Right cardiac atrium (tissue), 5 donors: ENCODE data around the gene RTN4RL1. TPM values are rescaled to one million over a fixed set of nuclear protein-coding genes. Genes with fewer than 3 reads are reported as not detected.

Source experiments
- ATAC-seq, 2 donors: fragments of 200-7000 bp; cut with Tn5 transposase; one replicate each; pipeline versions ENCODE4 v1.8.0 to v1.9.1; 2020; ENCODE audit warnings: moderate library complexity in 2 of 2, mild to moderate bottlenecking in 1 of 2
- DNase-seq, 3 donors: peaks; one replicate each; pipeline ENCODE4 v3.0.0-alpha.2; 2020
- H3K27ac ChIP-seq: one replicate; pipeline ENCODE4 v1.5.1; 2013; ENCODE audit warnings: mild to moderate bottlenecking, low read length, control low read depth, moderate library complexity
- H3K27me3 ChIP-seq: one replicate; pipeline ENCODE4 v1.6.1; 2013; ENCODE audit not compliant: control insufficient read depth, insufficient read depth
- H3K4me1 ChIP-seq: one replicate; pipeline ENCODE4 v1.6.1; 2013; ENCODE audit warnings: low read length; ENCODE audit not compliant: control insufficient read depth, insufficient read depth
- H3K4me3 ChIP-seq: one replicate; pipeline ENCODE4 v1.5.1; 2013; ENCODE audit warnings: low read length, control low read depth
- H3K9me3 ChIP-seq: one replicate; pipeline ENCODE4 v1.6.1; 2013; ENCODE audit warnings: low read length; ENCODE audit not compliant: control insufficient read depth
- WGBS: extraction: QIAGEN DNeasy Blood & Tissue Kit; methylation state at CpG from one replicate; pipeline ENCODE4 v1.1.7; 2013; 5-methylcytosine and 5-hydroxymethylcytosine counted together
- intact Hi-C, 4 donors: fragments of 100-400 bp; cut with DNase I; formaldehyde crosslinking; loops; one replicate each; pipeline versions ENCODE4 v1.11.0 to v1.14.0; 2022 to 2023
- polyA plus RNA-seq: library from polyadenylated mRNA; stranded (reverse); fragments of 200-250 nt; gene quantifications from one replicate; pipeline ENCODE4 v1.2.3, GENCODE V29; 2013
- total RNA-seq, 4 donors: library from RNA; stranded (reverse); fragmentation: NEBNext Ultra II Directional; extraction: Animal tissue kit (Norgen Biotek cat#: 25700); gene quantifications; one replicate each; pipeline ENCODE4 v1.2.1, GENCODE V29; 2021
- donor health status: healthy with polysubstance abuse.
- donor health status: DM: no; HTN: yes; CAD: no.
- donor health status: DM: no; HTN: no; CAD: no.
- donor health status: DM: no; HTN: yes; CAD: no; lungs with severe emphysema.
- donor health status: DM: yes; HTN: yes; CAD: no.

Gene RTN4RL1
- total and polyA plus RNA-seq, 5 donors = 3.9 to 5.7 (median 4.4) TPM

DNA sequence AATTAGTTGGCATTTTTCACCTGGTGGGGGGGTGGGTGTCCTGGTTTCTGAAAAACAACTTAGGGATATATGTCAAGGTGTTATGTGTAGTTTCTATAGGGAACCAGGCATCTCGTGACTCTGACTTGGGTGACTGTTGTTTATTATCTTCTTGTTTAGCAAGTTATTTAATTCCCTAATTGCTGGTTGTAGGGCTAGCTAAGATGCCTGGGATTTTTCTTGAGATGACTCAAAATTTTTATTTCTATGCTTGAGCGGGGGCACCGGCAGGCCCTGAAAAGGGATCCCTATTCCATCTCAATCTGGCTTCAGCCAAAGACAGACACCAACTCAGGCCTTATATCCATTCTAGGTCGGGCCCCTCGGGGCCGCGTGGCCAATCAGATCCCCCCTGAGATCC lies 8.0 kb upstream of the RTN4RL1 start:
- Histone ChIP-seq H3K27ac (no peak overlapping the region), H3K4me3 (no peak overlapping the region), H3K4me1 (peaks cover 2% of the 10 kb centered on the region), H3K27me3 (no peaks in the 10 kb centered on the region), H3K9me3 (no peaks in the 10 kb centered on the region)
- WGBS = 93% methylated on average over 7 of the region's 7 CpGs
- DNase-seq = peak in 1 of 3 donors; percentile 33
- intact Hi-C loops = no loop called here
- no peak for ATAC-seq

DNA sequence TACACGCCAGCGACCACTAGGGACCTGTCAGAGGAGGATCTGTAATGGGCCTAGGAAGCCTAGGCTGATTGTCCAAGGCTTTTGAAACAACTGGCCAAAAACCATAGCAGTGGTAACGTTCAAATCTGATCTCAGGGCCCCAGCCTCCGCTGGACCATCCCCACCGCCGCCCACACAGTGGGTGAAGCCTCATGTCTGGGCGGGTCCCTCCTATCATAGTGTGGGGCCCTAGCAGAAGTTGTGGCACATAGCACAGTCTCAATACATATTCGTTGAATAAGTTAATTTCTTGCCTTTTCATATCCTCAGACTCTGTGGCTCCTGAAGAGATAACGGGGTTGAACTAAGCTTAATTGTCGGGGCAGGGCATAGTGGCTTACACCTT lies 5.6 kb upstream of the RTN4RL1 start:
- peaks cover 2% of the 10 kb centered on the region for H3K4me1 ChIP-seq
- 20% methylated on average over 10 of the region's 10 CpGs for WGBS
- peak overlapping the region; percentile 67 for H3K4me3 ChIP-seq
- ATAC-seq (no peak), DNase-seq (peak in 1 of 3 donors; percentile 51)
- H3K27me3 ChIP-seq = no peaks in the 10 kb centered on the region
- H3K27ac ChIP-seq = no peak overlapping the region
- intact Hi-C loops = no loop called here
- no peaks in the 10 kb centered on the region for H3K9me3 ChIP-seq

DNA sequence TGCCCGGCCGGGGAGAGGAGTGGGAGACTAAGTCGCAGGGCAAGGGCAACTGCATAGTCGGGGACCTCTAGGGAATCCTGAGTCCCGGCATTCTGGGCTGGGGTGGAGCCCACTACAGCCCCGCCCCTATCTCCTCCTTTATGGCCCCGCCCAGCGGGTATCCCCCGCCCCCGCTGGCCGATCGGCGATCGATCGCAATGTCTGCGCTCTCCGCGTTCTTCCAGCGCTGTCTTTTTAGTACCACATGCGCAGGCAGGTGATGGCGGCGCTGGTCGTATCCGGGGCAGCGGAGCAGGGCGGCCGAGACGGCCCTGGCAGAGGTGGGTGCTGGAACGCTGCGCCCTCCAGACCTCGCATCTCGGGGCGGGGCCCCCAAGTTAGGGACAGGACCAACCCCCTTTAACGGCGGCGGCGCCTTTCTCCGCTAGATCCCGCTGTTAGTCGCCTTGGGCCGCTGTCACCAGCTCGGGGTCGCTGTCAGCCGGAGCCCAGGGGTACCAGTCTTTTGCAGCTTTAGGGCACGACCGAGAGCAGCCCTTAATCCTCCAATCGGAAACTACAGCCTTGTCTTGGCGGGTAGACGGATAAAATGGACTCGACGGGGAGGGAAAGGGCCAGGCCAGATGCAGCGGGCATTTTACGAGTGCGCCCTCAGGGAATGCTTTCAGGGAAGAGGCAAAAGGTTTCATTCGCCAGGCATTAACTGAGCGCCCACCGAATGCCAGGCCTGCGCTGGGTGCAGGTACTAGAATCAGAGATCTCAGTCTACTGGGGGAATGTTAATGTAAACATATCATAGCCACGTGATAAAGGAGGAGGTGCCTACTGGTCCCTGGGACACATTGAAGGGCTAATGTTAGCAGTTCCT lies 5.0 kb upstream of the RTN4RL1 start, which contains the start of gene DPH1:
Gene DPH1, plus strand, starts transcription at position 243 of the 868 bp plus-strand sequence. Its CDS starts 17 bp downstream, at position 260.
- 1% methylated on average over 59 of the region's 59 CpGs for WGBS
- peak within 1 kb of the TSS; percentile 67 for H3K4me3 ChIP-seq
- intact Hi-C loops = loop anchor here in 2 of 4 donors (2.0 to 10.0 kb wide), 3 partner anchors 55 to 458 kb away; no protein-coding TSS in a partner anchor

DNA sequence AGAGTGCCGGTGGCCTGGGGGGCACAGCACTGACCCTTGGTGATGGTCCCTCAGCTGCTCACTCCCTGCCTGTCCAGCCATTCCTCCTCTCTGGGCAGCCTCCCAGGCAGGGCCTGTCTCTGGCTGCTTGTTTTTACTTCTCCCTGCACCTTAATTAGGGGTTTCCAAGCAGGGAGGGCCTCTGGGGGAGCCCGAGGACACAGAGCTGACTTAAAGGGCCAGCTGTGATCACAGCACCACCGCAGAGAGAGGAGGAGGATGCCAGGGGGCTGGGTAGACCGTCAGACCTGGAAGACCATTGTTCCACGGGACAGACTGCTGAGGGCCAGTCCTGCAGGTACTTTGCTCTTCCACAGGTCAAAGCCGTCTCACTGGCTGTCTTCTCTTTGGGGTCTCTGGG lies 3.6 kb upstream of the RTN4RL1 start:
- H3K27ac ChIP-seq = no peak overlapping the region
- no peaks in the 10 kb centered on the region for H3K27me3 ChIP-seq
- no peak for ATAC-seq
- peaks cover 2% of the 10 kb centered on the region for H3K4me1 ChIP-seq
- H3K4me3 ChIP-seq = no peak overlapping the region
- DNase-seq = peak in 1 of 3 donors; percentile 42
- no peaks in the 10 kb centered on the region for H3K9me3 ChIP-seq
- WGBS = 49% methylated on average over 6 of the region's 6 CpGs
- intact Hi-C loops = loop anchor here in 2 of 4 donors (2.0 to 10.0 kb wide), 3 partner anchors 54 to 456 kb away; no protein-coding TSS in a partner anchor

More for the DNA sequence above, 5.0 kb upstream of the RTN4RL1 start, which contains the start of gene DPH1:
- H3K4me1 ChIP-seq = peaks cover 2% of the 10 kb centered on the region
- peak; percentile 91 to 96 (median 96) for DNase-seq
- no peaks in the 10 kb centered on the region for H3K9me3 ChIP-seq
- H3K27me3 ChIP-seq = no peaks in the 10 kb centered on the region
- peak; percentile 87 to 90 for ATAC-seq
- peak within 1 kb of the TSS; percentile 17 for H3K27ac ChIP-seq

DNA sequence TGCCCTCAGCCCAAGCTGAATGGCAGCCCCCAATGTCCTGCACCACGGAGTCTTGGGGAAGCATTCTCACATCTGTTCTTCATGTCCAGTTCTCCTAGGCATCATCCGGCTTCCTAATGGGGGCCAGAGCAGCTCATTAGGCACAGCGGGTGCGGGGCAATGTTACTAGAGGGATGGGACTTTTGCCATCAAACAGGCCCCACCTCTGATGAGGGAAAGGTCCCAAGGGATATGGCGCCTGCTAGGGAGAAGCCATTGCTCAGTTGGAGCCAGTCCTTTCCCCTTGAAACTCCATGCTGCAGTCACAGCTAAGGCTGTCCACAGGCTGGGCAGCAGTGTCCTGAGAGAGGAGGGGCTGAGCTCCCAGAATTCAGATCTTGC lies 3.1 kb upstream of the RTN4RL1 start:
- Histone ChIP-seq H3K27me3 (no peaks in the 10 kb centered on the region), H3K4me3 (no peak overlapping the region), H3K4me1 (peaks cover 2% of the 10 kb centered on the region), H3K27ac (no peak overlapping the region), H3K9me3 (no peaks in the 10 kb centered on the region)
- no peak for ATAC-seq
- intact Hi-C loops = loop anchor here in 2 of 4 donors (2.0 to 10.0 kb wide), 3 partner anchors 53 to 456 kb away; no protein-coding TSS in a partner anchor
- no peak for DNase-seq
- WGBS = 68% methylated on average over 5 of the region's 5 CpGs

DNA sequence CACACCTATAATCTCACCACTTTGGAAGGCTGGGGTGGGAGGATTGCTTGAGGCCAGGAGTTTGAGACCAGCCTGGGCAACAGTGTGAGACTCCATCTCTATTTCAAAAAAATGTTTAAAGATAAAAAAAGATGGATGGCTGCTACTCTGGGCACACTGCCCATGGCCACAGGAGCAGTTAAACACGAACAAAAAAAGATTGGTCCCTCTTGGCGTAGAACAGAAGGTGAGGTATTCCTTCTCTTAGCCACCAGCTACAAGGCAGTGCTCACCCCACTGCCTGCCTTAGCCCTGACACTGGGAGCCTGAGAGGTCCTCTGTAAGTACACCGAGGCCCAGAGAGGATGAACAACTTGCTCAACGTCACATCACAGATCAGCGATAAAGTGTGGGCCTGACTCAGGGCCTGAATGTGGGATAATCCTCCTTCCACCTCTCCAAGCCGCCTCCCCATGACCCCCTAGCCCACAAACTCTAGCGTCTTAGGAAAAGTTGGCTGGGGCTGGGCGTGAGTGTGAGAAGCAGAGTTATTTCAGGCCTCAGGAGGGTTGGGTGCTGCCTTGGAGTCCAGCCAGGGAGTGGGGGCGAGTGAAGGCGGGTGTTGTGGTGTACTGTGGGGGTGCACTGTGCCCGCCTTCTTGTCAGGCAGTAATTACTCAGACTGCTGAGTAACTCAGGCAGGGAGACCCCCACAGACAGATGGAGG lies 2.5 kb upstream of the RTN4RL1 start:
- no peaks in the 10 kb centered on the region for H3K27me3 ChIP-seq
- WGBS = 47% methylated on average over 11 of the region's 11 CpGs
- ATAC-seq (no peak), DNase-seq (peak in 2 of 3 donors; percentile 51 to 71)
- H3K9me3 ChIP-seq = no peaks in the 10 kb centered on the region
- peaks cover 2% of the 10 kb centered on the region for H3K4me1 ChIP-seq
- H3K27ac ChIP-seq = peak overlapping the region; percentile 25
- intact Hi-C loops = loop anchor here (2.0 to 10.0 kb wide), 4 partner anchors 53 to 455 kb away; no protein-coding TSS in a partner anchor
- no peak overlapping the region for H3K4me3 ChIP-seq

DNA sequence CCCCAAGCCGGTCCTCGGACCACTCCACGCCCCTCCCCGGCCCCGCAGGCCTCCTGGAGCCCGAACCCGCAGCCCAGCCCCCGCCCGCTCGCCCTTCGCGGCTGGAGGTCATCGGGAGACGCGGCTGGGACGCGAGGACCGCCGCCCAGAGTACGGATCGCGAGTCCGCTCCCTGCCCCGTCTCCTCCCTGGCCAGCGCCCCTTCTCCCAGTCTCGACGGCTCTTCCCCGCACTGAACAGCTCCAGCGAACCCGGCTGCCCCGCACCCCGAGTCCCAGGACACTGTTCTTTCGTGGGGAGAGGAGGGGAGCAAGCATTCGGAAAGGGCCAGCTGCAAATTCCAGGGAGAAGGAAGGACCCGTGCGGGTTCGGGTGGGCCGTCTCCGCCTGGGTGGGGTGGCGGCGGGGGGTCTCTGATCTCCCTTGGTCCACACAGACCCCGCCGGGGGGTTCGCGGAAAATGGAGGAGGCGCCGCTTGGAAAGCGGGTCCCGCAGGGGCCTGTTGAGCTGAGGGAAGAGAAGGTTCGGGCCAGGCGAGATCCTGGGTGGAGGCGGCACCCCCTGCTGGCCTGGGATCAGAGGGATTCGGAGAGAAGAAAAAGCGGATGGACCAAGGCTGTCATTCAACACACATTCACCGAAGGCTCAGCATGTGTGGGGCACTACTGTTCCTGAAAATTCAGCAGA lies 632 bp upstream of the RTN4RL1 start:
- H3K9me3 ChIP-seq = no peaks in the 10 kb centered on the region
- no peaks in the 10 kb centered on the region for H3K4me1 ChIP-seq
- peak overlapping the region; percentile 74 for H3K27ac ChIP-seq
- ATAC-seq (peak; percentile 55 to 62), DNase-seq (peak; percentile 77 to 91 (median 89))
- H3K27me3 ChIP-seq = no peaks in the 10 kb centered on the region
- 1% methylated on average over 55 of the region's 55 CpGs for WGBS
- intact Hi-C loops = loop anchor here (2.0 to 10.0 kb wide), 4 partner anchors 51 to 453 kb away; no protein-coding TSS in a partner anchor
- peak overlapping the region; percentile 62 for H3K4me3 ChIP-seq

DNA sequence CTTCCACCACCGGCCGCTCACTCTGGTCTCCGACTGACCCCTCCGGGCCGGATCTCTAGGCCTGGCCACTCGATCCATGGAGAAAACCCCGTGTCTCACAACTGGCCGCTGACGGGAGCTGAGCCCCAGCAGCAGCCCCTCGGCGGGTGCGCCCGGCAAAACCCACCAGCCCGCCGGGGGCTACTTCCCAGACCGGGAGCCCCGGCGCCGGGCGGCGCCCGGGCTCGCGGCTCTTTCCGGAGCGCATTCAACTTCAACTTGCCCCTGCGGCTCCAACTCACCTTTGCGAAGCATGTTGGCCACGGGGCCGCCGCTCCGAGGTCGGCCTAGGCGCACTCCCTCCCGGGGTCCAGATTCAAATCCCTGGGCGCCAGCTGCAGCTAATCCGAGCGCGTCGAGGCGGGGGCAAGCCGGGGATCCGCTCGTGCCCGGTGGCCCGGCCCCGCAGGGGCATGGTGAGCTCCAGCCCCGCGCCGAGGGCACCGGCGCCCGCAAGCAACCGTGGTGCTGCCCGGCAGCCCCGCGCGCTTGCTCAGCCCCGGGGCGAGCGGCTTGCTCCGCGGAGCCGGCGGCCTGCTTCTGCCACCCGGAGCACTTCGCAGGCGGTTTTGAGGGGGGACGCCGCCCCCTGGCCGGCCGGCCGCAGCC lies 438 bp downstream of the RTN4RL1 start:
- peak in 1 of 3 donors; percentile 47 for DNase-seq
- H3K27ac ChIP-seq = no peak overlapping the region
- no peak for ATAC-seq
- H3K27me3 ChIP-seq = no peaks in the 10 kb centered on the region
- intact Hi-C loops = loop anchor here in 2 of 4 donors (5.0 to 10.0 kb wide), 2 partner anchors 50 to 452 kb away; no protein-coding TSS in a partner anchor
- no peaks in the 10 kb centered on the region for H3K9me3 ChIP-seq
- under 1% methylated on average over 73 of the region's 73 CpGs for WGBS
- H3K4me1 ChIP-seq = no peaks in the 10 kb centered on the region
- peak overlapping the region; percentile 62 for H3K4me3 ChIP-seq

DNA sequence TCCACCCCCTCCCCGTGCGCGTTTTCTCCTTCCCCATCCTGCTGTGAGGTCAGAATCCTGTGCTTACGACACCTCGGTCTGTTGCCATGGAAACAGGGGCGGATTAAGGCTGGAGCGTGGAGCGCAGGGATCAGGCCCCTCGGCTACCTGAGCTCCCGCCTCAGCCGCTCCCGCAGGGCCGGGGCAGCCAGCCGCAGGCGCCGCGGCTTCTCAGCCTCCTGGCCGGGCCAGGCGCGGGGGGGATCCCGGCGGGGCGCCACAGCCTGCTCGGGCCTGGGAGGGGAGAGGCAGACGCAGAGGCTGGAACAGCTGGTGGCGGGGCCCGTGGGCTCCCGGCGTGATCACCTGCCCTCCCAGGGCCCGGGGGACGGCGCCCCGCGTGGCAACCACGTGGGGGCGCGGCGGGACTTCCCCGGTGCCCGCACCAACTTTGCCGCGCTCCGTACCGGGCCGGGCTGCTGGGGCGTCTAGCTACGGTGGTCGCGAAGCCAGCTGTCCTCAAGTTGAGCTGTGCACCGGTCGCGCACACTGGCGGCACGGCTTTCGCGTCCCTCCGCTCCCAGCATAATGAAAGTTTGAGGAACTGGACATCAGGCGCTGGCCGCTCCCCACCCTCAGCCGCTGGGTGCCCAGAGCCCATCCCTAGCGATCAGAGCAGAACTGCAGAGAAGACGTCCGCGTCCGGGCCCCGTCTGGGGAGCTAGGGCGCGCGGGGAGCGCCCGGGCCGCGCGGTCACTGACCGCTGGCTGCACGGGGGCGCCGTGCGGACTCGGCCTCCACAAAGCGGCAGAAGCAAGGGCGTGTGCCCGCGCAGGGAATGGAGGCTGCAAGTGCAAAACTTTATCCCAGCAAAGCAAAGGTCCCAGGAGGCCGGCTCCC lies 1.2 kb downstream of the RTN4RL1 start:
- DNase-seq (peak; percentile 71 to 77 (median 77)), ATAC-seq (peak; percentile 6 to 26)
- 1% methylated on average over 85 of the region's 85 CpGs for WGBS
- Histone ChIP-seq H3K9me3 (no peaks in the 10 kb centered on the region), H3K4me3 (peak overlapping the region; percentile 62), H3K27ac (no peak overlapping the region), H3K4me1 (no peaks in the 10 kb centered on the region), H3K27me3 (no peaks in the 10 kb centered on the region)
- intact Hi-C loops = loop anchor here in 1 of 4 donors (10.0 kb wide), 1 partner anchor 49 kb away; no protein-coding TSS in a partner anchor
